ENCODE results near the gene SLC7A1. TPM values are rescaled to one million over a fixed set of nuclear protein-coding genes. Genes with fewer than 3 reads are reported as not detected.

The SLC7A1 gene
- total and polyA plus RNA-seq, 2 of the 4 experiments (the other 2 are of a cell fraction), result 9.7 to 22.3 TPM

DNA sequence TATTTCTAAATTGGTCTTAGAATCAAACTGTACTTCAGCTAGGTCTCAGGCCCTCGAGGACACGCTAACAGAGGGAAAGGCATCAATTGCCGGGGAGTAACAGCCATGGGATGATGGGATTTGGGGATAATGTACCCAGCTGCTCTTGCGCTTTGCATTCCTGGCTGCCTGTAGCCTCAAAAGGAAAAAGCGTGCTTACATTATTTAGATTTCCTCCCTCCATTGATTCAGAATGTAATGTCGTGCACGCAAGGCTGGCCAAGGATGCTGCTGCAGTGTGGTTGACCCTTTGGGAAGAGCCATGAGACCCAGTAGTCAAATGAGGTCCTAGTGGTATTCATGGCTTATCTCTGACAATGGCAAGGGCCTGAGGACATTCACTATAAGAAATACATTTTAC, 95.1 kb downstream of the SLC7A1 start:
- no CpG with 5 or more reads among the region's 7 CpGs for WGBS, 2 experiments (ENCODE audit: extremely low coverage in 2 of 2, insufficient read length in 1 of 2)
- ChIA-PET POLR2A (ENCODE audit: unreplicated experiment) (interaction anchor here (0.5 kb wide), 1 partner anchor 350 kb away, joined by 7 read pairs; the partner anchor contains the start of gene UBL3), CTCF (interaction anchor here (0.7 kb wide), 1 partner anchor 86 kb away, joined by 3 read pairs; no protein-coding TSS in a partner anchor)

More for the DNA sequence above, 95.1 kb downstream of the SLC7A1 start:
- Histone ChIP-seq H2AK5ac (ENCODE audit: low read depth, low read length) (no peak overlapping the region), H4K5ac (ENCODE audit: low read depth, low read length) (no peak overlapping the region), H4K20me1 (ENCODE audit: insufficient read depth, low read length) (no peaks in the 10 kb centered on the region), H2BK5ac (ENCODE audit: low read depth, low read length, poor library complexity, severe bottlenecking) (no peak overlapping the region), H2AFZ (replicated peaks; ENCODE audit: low read length, poor library complexity) (no peak overlapping the region), H3K79me1 (ENCODE audit: low read depth in 1 of 2, low read length in 2 of 2) (no peaks in the 10 kb centered on the region), H3K23ac (ENCODE audit: low read depth, low read length) (no peak overlapping the region), H4K8ac (ENCODE audit: low read depth in 2 of 2, low read length in 2 of 2) (no peak overlapping the region), H4K91ac (ENCODE audit: insufficient read depth, low read depth, low read length) (no peak overlapping the region), H3K14ac (replicated peaks; ENCODE audit: low read depth, low read length) (no peak overlapping the region), H3K4me2 (ENCODE audit: low read depth, low read length) (no peak overlapping the region), H2BK120ac (ENCODE audit: low read depth, low read length) (no peak overlapping the region), H3K36me3 (ENCODE audit: control insufficient read depth, insufficient read depth, low read length) (no peaks in the 10 kb centered on the region), H3K4ac (ENCODE audit: low read depth, low read length) (no peak overlapping the region), H3K4me3 (ENCODE audit: insufficient read depth, low read depth, low read length) (no peak overlapping the region), H3K9me3 (ENCODE audit: control insufficient read depth, insufficient read depth, low read length) (no peaks in the 10 kb centered on the region), H3K56ac (ENCODE audit: extremely low read depth, insufficient read depth, low read length) (no peak overlapping the region), H3K27ac (ENCODE audit: insufficient read depth, low read length) (no peak overlapping the region), H3K18ac (ENCODE audit: low read depth, low read length) (no peak overlapping the region), H2BK20ac (ENCODE audit: low read depth, low read length) (no peak overlapping the region), H2AK9ac (replicated peaks; ENCODE audit: low read depth, low read length, poor library complexity) (no peak overlapping the region), H3K4me1 (ENCODE audit: control insufficient read depth, insufficient read depth, low read length) (peaks cover 9% of the 10 kb centered on the region; the same call in 1 of the 2 replicates), H3K9me1 (ENCODE audit: insufficient read depth, low read length) (no peaks in the 10 kb centered on the region), H3K27me3 (ENCODE audit: control insufficient read depth, insufficient read depth, low read length) (peaks cover 33% of the 10 kb centered on the region), H3K9ac (ENCODE audit: low read depth, low read length) (no peak overlapping the region), H2BK15ac (ENCODE audit: low read depth, low read length) (no peak overlapping the region)
- intact Hi-C loops (cut with micrococcal nuclease) (no loop called here), dilution Hi-C loops (cut with HindIII; ENCODE audit: low sequenced_read_pairs, unreplicated experiment) (no loop called here), in situ Hi-C loops (cut with MboI; ENCODE audit: low sequenced_read_pairs) (no loop called here)
- no peak for TF ChIP-seq USF2 (IDR thresholded peaks at IDR 0.05; ENCODE audit: low read depth, low read length)
- no peak for TF ChIP-seq RFX5 (IDR thresholded peaks at IDR 0.05; ENCODE audit: low read depth, low read length)
- no peak for TF ChIP-seq FOS (IDR thresholded peaks at IDR 0.05; ENCODE audit: low read depth, low read length)
- TF ChIP-seq SMC3 (IDR thresholded peaks at IDR 0.05; ENCODE audit: low read depth, low read length), result no peak
- TF ChIP-seq MXI1 (IDR thresholded peaks at IDR 0.05; ENCODE audit: borderline replicate concordance, low read depth, low read length), result no peak
- TF ChIP-seq, protein P1, sequence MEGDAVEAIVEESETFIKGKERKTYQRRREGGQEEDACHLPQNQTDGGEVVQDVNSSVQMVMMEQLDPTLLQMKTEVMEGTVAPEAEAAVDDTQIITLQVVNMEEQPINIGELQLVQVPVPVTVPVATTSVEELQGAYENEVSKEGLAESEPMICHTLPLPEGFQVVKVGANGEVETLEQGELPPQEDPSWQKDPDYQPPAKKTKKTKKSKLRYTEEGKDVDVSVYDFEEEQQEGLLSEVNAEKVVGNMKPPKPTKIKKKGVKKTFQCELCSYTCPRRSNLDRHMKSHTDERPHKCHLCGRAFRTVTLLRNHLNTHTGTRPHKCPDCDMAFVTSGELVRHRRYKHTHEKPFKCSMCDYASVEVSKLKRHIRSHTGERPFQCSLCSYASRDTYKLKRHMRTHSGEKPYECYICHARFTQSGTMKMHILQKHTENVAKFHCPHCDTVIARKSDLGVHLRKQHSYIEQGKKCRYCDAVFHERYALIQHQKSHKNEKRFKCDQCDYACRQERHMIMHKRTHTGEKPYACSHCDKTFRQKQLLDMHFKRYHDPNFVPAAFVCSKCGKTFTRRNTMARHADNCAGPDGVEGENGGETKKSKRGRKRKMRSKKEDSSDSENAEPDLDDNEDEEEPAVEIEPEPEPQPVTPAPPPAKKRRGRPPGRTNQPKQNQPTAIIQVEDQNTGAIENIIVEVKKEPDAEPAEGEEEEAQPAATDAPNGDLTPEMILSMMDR (conservative IDR thresholded peaks at IDR 0.05; ENCODE audit: low read depth, low read length), result no peak
- TF ChIP-seq MAZ (IDR thresholded peaks at IDR 0.05; ENCODE audit: borderline replicate concordance, low read depth, low read length), result no peak
- no peak for TF ChIP-seq CEBPB (IDR thresholded peaks at IDR 0.05; ENCODE audit: low read depth, low read length)
- TF ChIP-seq, protein P2, sequence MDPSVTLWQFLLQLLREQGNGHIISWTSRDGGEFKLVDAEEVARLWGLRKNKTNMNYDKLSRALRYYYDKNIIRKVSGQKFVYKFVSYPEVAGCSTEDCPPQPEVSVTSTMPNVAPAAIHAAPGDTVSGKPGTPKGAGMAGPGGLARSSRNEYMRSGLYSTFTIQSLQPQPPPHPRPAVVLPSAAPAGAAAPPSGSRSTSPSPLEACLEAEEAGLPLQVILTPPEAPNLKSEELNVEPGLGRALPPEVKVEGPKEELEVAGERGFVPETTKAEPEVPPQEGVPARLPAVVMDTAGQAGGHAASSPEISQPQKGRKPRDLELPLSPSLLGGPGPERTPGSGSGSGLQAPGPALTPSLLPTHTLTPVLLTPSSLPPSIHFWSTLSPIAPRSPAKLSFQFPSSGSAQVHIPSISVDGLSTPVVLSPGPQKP (IDR thresholded peaks at IDR 0.05; ENCODE audit: borderline replicate concordance, low read depth, low read length), result no peak
- TF ChIP-seq NFE2L2 (IDR thresholded peaks at IDR 0.05; ENCODE audit: low read depth, low read length), result no peak
- TF ChIP-seq RAD21 (IDR thresholded peaks at IDR 0.05; ENCODE audit: low read length), result no peak
- no peak for TF ChIP-seq POLR2A (IDR thresholded peaks at IDR 0.05; ENCODE audit: low read depth, low read length)
- no peak for TF ChIP-seq BHLHE40 (IDR thresholded peaks at IDR 0.05; ENCODE audit: low read depth, low read length)
- TF ChIP-seq MAFK (IDR thresholded peaks at IDR 0.05; ENCODE audit: low read depth, low read length), result no peak
- no peak for TF ChIP-seq RCOR1 (IDR thresholded peaks at IDR 0.05; ENCODE audit: insufficient replicate concordance, low read length)
- ATAC-seq (ENCODE audit: low read depth) (no peak), DNase-seq (no peak)
- BruUV-seq (replicated peaks), result no TSS peak
